ENCODE measurements around the gene OTUD3.

OTUD3 gene

DNA sequence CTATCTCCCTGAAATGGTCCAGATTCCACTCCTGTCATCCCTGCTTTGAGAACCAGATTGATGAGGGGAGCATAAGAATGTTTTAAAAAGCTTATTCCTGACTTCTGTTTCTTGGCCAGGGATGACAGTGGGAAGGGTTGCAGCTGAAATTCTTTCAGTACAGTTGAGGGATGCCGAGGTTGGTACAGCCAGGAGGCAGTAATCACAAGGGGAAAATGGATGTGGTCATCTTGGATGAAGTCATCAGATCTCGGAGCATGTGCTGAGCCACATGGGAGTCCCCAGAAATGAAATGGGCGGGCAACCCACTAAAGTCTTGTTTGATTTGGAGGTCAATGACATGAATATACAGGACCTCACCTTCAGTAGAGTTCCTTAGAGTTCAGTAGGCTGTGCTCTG lies 59.9 kb downstream of the OTUD3 start:
- H3K9ac ChIP-seq (ENCODE audit: low read length): no peak overlapping the region
- no peak overlapping the region for H3K4me2 ChIP-seq (ENCODE audit: low read length)
- TF ChIP-seq EZH2 (IDR thresholded peaks at IDR 0.05; ENCODE audit: borderline replicate concordance, low read length) (no peak), CTCF (IDR thresholded peaks at IDR 0.05; ENCODE audit: low read length) (no peak)
- no peaks in the 10 kb centered on the region for H3K9me2 ChIP-seq (ENCODE audit: low read depth, low read length)
- no peaks in the 10 kb centered on the region for H3K79me2 ChIP-seq (ENCODE audit: insufficient read depth, low read length)
- H3K36me3 ChIP-seq (ENCODE audit: insufficient read depth, low read length): no peaks in the 10 kb centered on the region
- no peaks in the 10 kb centered on the region for H3K27me3 ChIP-seq (ENCODE audit: insufficient read depth, low read length)
- H3F3A ChIP-seq (ENCODE audit: insufficient read depth, low read length): no peaks in the 10 kb centered on the region
- H3K9me3 ChIP-seq (ENCODE audit: low read length): no peaks in the 10 kb centered on the region
- H3K4me1 ChIP-seq (ENCODE audit: insufficient read depth, low read length, severe bottlenecking): no peaks in the 10 kb centered on the region
- H2AFZ ChIP-seq (ENCODE audit: low read length): no peak overlapping the region
- no peak overlapping the region for H3K4me3 ChIP-seq (ENCODE audit: low read depth, low read length, poor library complexity, severe bottlenecking)
- H4K20me1 ChIP-seq (ENCODE audit: insufficient read depth, low read length): no peaks in the 10 kb centered on the region
- no peak overlapping the region for H3K27ac ChIP-seq (ENCODE audit: low read depth, low read length, poor library complexity, severe bottlenecking)

GRCh38 chr1:19942657-19943056 lies 60.5 kb downstream of the OTUD3 start:
- no peak overlapping the region for H3K4me3 ChIP-seq (ENCODE audit: low read depth, low read length, poor library complexity, severe bottlenecking)
- no peaks in the 10 kb centered on the region for H3K9me3 ChIP-seq (ENCODE audit: low read length)
- H3K4me2 ChIP-seq (ENCODE audit: low read length): no peak overlapping the region
- no peaks in the 10 kb centered on the region for H3K79me2 ChIP-seq (ENCODE audit: insufficient read depth, low read length)
- no peaks in the 10 kb centered on the region for H3K27me3 ChIP-seq (ENCODE audit: insufficient read depth, low read length)
- H2AFZ ChIP-seq (ENCODE audit: low read length): no peak overlapping the region
- H3K9me2 ChIP-seq (ENCODE audit: low read depth, low read length): no peaks in the 10 kb centered on the region
- H4K20me1 ChIP-seq (ENCODE audit: insufficient read depth, low read length): no peaks in the 10 kb centered on the region
- no peak overlapping the region for H3K9ac ChIP-seq (ENCODE audit: low read length)
- H3K36me3 ChIP-seq (ENCODE audit: insufficient read depth, low read length): no peaks in the 10 kb centered on the region
- no peak overlapping the region for H3K27ac ChIP-seq (ENCODE audit: low read depth, low read length, poor library complexity, severe bottlenecking)
- TF ChIP-seq CTCF (IDR thresholded peaks at IDR 0.05; ENCODE audit: low read length) (no peak), EZH2 (IDR thresholded peaks at IDR 0.05; ENCODE audit: borderline replicate concordance, low read length) (no peak)
- H3K4me1 ChIP-seq (ENCODE audit: insufficient read depth, low read length, severe bottlenecking): no peaks in the 10 kb centered on the region
- H3F3A ChIP-seq (ENCODE audit: insufficient read depth, low read length): no peaks in the 10 kb centered on the region

- no peak overlapping the region for H2AFZ ChIP-seq (ENCODE audit: low read length)
- no peak overlapping the region for H3K27ac ChIP-seq (ENCODE audit: low read depth, low read length, poor library complexity, severe bottlenecking)
- H3K9me2 ChIP-seq (ENCODE audit: low read depth, low read length): no peaks in the 10 kb centered on the region
- no peak overlapping the region for H3K9ac ChIP-seq (ENCODE audit: low read length)
- no peaks in the 10 kb centered on the region for H3K9me3 ChIP-seq (ENCODE audit: low read length)
- H3F3A ChIP-seq (ENCODE audit: insufficient read depth, low read length): no peaks in the 10 kb centered on the region
- no peak for TF ChIP-seq EZH2 (IDR thresholded peaks at IDR 0.05; ENCODE audit: borderline replicate concordance, low read length)
- no peak for TF ChIP-seq CTCF (IDR thresholded peaks at IDR 0.05; ENCODE audit: low read length)
- no peaks in the 10 kb centered on the region for H3K36me3 ChIP-seq (ENCODE audit: insufficient read depth, low read length)
- no peak overlapping the region for H3K4me3 ChIP-seq (ENCODE audit: low read depth, low read length, poor library complexity, severe bottlenecking)
- no peak overlapping the region for H3K4me2 ChIP-seq (ENCODE audit: low read length)
- no peaks in the 10 kb centered on the region for H4K20me1 ChIP-seq (ENCODE audit: insufficient read depth, low read length)
- H3K27me3 ChIP-seq (ENCODE audit: insufficient read depth, low read length): no peaks in the 10 kb centered on the region
- no peaks in the 10 kb centered on the region for H3K4me1 ChIP-seq (ENCODE audit: insufficient read depth, low read length, severe bottlenecking)
- no peaks in the 10 kb centered on the region for H3K79me2 ChIP-seq (ENCODE audit: insufficient read depth, low read length)
Measured at GRCh38 chr1:19945914-19946313, 63.7 kb downstream of the OTUD3 start.
